GM23248 (cell line): ENCODE measurements around the gene ELAVL2.

Experiments
- EZH2 ChIP-seq: fragments of 200-600 bp; sonication (generic); IDR thresholded peaks from 2 replicates; pipeline ENCODE4 v1.6.1; 2018; ENCODE audit warnings: antibody characterized with exemption, mild to moderate bottlenecking; ENCODE audit not compliant: insufficient read depth, poor library complexity, severe bottlenecking
- EZH2phosphoT487 ChIP-seq: fragments of 200-600 bp; sonication (generic); IDR thresholded peaks from 2 replicates; pipeline ENCODE4 v1.6.1; 2018; ENCODE audit warnings: antibody characterized with exemption, moderate library complexity, mild to moderate bottlenecking, low read depth; ENCODE audit not compliant: insufficient read depth

DNA sequence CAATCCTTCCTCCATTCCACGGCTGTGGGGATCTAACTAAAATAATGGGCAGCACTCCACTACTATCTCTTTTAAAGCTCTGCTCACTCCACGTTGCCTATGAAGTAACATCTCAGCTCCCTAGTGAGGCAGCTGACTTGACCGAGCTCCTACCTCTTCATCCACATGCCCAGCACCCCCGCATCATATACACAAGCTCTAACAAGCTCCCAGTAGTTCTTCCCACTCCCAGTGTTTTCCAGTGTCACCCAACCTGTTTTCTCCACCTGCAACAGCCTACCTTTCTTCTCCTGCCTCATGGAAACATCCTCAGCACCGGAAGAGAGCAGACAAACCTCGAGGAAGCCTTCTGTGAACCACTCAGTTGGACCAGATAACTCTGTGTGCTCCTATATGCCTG lies 50.5 kb downstream of the ELAVL2 start:
- TF ChIP-seq EZH2phosphoT487: no peak
- TF ChIP-seq EZH2: no peak
